ENCODE results near the gene BUB1B.

BUB1B gene

GRCh38 chr15:40242213-40242599 is 81.3 kb downstream of the BUB1B start:
- DNase-seq: no peak

- no peak for DNase-seq
Measured at GRCh38 chr15:40242601-40243000, 81.7 kb downstream of the BUB1B start.

- no peak for DNase-seq
Measured at GRCh38 chr15:40243126-40243810, 82.4 kb downstream of the BUB1B start.

GRCh38 chr15:40244961-40245523 is 84.2 kb downstream of the BUB1B start:
- no peak for DNase-seq

- DNase-seq: no peak
Measured at GRCh38 chr15:40245666-40246450, 85.0 kb downstream of the BUB1B start.

GRCh38 chr15:40246496-40247280 is 85.8 kb downstream of the BUB1B start:
- DNase-seq: no peak

GRCh38 chr15:40247406-40247971 is 86.6 kb downstream of the BUB1B start:
- no peak for DNase-seq

- no peak for DNase-seq
Measured at GRCh38 chr15:40248006-40248783, 87.3 kb downstream of the BUB1B start.

- DNase-seq: no peak
Measured at GRCh38 chr15:40249477-40250303, 88.8 kb downstream of the BUB1B start.

GRCh38 chr15:40250304-40250656 is 89.4 kb downstream of the BUB1B start:
- DNase-seq: no peak

GRCh38 chr15:40250771-40251483 is 90.1 kb downstream of the BUB1B start:
- no peak for DNase-seq

GRCh38 chr15:40251486-40252140 is 90.7 kb downstream of the BUB1B start:
- no peak for DNase-seq

GRCh38 chr15:40252141-40252437 is 91.2 kb downstream of the BUB1B start:
- DNase-seq: no peak

- no peak for DNase-seq
Measured at GRCh38 chr15:40252438-40253166, 91.7 kb downstream of the BUB1B start.

- DNase-seq: no peak
Measured at GRCh38 chr15:40253167-40253790, 92.4 kb downstream of the BUB1B start.

- no peak for DNase-seq
Measured at GRCh38 chr15:40254452-40254851, 93.6 kb downstream of the BUB1B start.

GRCh38 chr15:40255033-40255432 is 94.2 kb downstream of the BUB1B start:
- DNase-seq: no peak

GRCh38 chr15:40256638-40257235 is 95.9 kb downstream of the BUB1B start:
- DNase-seq: no peak

All from T-helper 1 cell (primary cell).